ENCODE data around the gene SLC7A8.

The SLC7A8 gene

DNA sequence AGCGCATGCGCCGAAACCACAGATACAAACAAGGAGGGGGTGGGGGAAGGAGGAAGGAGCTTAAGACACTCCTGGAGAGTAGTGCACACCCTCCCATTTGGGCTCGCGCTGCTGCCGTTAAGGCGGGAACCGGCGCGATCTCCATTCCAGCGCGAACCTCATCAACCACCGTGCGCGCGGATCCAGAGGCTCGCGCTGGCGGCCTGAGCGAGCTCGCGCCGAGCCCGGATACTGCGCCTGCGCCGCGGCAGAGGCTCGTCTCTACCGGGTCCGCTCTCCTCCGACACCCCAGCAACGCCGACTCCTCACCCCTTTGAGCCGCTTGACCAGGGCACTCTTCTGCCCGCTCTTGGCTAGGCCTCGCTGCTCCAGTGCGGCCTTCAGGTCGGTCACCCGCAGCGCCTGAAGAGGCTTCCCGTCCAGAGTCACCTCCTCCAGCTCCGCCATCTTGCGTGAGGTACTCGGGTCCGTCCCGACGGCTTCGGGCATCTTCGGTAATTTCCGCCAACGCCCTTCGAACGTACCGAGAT, 88.7 kb downstream of the SLC7A8 start, which contains the start of gene ACIN1 (continued):
- TF ChIP-seq ZNF530 (tag by site-specific recombination; IDR thresholded peaks at IDR 0.05; ENCODE audit: low read depth) (no peak), ZNF114 (tag by site-specific recombination; IDR thresholded peaks at IDR 0.05) (no peak), ZNF433 (tag by site-specific recombination; IDR thresholded peaks at IDR 0.05; ENCODE audit: low read depth) (no peak), ZNF184 (tag by site-specific recombination; IDR thresholded peaks at IDR 0.05) (no peak), ZNF664 (tag by site-specific recombination; IDR thresholded peaks at IDR 0.05) (no peak), ZNF211 (tag by site-specific recombination; IDR thresholded peaks at IDR 0.05; ENCODE audit: low read depth) (no peak), ZXDB (tag by site-specific recombination; IDR thresholded peaks at IDR 0.05) (peak; percentile 74), TRIM28 (IDR thresholded peaks at IDR 0.05; ENCODE audit: borderline replicate concordance, low read length) (no peak), ZNF473 (tag by site-specific recombination; IDR thresholded peaks at IDR 0.05) (no peak), ZNF626 (tag by site-specific recombination; IDR thresholded peaks at IDR 0.05) (no peak), OVOL3 (tag by site-specific recombination; IDR thresholded peaks at IDR 0.05) (no peak), ZFHX2 (tag by site-specific recombination; conservative IDR thresholded peaks at IDR 0.05) (no peak)
- TF ChIP-seq, protein P1, sequence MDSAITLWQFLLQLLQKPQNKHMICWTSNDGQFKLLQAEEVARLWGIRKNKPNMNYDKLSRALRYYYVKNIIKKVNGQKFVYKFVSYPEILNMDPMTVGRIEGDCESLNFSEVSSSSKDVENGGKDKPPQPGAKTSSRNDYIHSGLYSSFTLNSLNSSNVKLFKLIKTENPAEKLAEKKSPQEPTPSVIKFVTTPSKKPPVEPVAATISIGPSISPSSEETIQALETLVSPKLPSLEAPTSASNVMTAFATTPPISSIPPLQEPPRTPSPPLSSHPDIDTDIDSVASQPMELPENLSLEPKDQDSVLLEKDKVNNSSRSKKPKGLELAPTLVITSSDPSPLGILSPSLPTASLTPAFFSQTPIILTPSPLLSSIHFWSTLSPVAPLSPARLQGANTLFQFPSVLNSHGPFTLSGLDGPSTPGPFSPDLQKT (IDR thresholded peaks at IDR 0.05; ENCODE audit: borderline replicate concordance, low read depth, low read length) = no peak
- TF ChIP-seq, protein P2, sequence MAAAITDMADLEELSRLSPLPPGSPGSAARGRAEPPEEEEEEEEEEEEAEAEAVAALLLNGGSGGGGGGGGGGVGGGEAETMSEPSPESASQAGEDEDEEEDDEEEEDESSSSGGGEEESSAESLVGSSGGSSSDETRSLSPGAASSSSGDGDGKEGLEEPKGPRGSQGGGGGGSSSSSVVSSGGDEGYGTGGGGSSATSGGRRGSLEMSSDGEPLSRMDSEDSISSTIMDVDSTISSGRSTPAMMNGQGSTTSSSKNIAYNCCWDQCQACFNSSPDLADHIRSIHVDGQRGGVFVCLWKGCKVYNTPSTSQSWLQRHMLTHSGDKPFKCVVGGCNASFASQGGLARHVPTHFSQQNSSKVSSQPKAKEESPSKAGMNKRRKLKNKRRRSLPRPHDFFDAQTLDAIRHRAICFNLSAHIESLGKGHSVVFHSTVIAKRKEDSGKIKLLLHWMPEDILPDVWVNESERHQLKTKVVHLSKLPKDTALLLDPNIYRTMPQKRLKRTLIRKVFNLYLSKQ (tag by site-specific recombination; IDR thresholded peaks at IDR 0.05; ENCODE audit: borderline replicate concordance) = no peak
- TF ChIP-seq, protein P3, sequence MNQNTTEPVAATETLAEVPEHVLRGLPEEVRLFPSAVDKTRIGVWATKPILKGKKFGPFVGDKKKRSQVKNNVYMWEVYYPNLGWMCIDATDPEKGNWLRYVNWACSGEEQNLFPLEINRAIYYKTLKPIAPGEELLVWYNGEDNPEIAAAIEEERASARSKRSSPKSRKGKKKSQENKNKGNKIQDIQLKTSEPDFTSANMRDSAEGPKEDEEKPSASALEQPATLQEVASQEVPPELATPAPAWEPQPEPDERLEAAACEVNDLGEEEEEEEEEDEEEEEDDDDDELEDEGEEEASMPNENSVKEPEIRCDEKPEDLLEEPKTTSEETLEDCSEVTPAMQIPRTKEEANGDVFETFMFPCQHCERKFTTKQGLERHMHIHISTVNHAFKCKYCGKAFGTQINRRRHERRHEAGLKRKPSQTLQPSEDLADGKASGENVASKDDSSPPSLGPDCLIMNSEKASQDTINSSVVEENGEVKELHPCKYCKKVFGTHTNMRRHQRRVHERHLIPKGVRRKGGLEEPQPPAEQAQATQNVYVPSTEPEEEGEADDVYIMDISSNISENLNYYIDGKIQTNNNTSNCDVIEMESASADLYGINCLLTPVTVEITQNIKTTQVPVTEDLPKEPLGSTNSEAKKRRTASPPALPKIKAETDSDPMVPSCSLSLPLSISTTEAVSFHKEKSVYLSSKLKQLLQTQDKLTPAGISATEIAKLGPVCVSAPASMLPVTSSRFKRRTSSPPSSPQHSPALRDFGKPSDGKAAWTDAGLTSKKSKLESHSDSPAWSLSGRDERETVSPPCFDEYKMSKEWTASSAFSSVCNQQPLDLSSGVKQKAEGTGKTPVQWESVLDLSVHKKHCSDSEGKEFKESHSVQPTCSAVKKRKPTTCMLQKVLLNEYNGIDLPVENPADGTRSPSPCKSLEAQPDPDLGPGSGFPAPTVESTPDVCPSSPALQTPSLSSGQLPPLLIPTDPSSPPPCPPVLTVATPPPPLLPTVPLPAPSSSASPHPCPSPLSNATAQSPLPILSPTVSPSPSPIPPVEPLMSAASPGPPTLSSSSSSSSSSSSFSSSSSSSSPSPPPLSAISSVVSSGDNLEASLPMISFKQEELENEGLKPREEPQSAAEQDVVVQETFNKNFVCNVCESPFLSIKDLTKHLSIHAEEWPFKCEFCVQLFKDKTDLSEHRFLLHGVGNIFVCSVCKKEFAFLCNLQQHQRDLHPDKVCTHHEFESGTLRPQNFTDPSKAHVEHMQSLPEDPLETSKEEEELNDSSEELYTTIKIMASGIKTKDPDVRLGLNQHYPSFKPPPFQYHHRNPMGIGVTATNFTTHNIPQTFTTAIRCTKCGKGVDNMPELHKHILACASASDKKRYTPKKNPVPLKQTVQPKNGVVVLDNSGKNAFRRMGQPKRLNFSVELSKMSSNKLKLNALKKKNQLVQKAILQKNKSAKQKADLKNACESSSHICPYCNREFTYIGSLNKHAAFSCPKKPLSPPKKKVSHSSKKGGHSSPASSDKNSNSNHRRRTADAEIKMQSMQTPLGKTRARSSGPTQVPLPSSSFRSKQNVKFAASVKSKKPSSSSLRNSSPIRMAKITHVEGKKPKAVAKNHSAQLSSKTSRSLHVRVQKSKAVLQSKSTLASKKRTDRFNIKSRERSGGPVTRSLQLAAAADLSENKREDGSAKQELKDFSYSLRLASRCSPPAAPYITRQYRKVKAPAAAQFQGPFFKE (tag by site-specific recombination; IDR thresholded peaks at IDR 0.05; ENCODE audit: borderline replicate concordance) = no peak
- TF ChIP-seq, protein P4, sequence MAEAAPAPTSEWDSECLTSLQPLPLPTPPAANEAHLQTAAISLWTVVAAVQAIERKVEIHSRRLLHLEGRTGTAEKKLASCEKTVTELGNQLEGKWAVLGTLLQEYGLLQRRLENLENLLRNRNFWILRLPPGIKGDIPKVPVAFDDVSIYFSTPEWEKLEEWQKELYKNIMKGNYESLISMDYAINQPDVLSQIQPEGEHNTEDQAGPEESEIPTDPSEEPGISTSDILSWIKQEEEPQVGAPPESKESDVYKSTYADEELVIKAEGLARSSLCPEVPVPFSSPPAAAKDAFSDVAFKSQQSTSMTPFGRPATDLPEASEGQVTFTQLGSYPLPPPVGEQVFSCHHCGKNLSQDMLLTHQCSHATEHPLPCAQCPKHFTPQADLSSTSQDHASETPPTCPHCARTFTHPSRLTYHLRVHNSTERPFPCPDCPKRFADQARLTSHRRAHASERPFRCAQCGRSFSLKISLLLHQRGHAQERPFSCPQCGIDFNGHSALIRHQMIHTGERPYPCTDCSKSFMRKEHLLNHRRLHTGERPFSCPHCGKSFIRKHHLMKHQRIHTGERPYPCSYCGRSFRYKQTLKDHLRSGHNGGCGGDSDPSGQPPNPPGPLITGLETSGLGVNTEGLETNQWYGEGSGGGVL (tag by site-specific recombination; IDR thresholded peaks at IDR 0.05) = no peak; the same call in 1 of the 2 replicates
- TF ChIP-seq, protein P5, sequence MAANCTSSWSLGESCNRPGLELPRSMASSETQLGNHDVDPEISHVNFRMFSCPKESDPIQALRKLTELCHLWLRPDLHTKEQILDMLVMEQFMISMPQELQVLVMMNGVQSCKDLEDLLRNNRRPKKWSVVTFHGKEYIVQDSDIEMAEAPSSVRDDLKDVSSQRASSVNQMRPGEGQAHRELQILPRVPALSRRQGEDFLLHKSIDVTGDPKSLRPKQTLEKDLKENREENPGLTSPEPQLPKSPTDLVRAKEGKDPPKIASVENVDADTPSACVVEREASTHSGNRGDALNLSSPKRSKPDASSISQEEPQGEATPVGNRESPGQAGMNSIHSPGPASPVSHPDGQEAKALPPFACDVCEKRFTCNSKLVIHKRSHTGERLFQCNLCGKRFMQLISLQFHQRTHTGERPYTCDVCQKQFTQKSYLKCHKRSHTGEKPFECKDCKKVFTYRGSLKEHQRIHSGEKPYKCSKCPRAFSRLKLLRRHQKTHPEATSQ (tag by site-specific recombination; IDR thresholded peaks at IDR 0.05) = peak; percentile 53; the same call in 1 of the 2 replicates
- TF ChIP-seq, protein P6, sequence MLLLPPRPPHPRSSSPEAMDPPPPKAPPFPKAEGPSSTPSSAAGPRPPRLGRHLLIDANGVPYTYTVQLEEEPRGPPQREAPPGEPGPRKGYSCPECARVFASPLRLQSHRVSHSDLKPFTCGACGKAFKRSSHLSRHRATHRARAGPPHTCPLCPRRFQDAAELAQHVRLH (tag by site-specific recombination; IDR thresholded peaks at IDR 0.05) = no peak
- TF ChIP-seq, protein P7, sequence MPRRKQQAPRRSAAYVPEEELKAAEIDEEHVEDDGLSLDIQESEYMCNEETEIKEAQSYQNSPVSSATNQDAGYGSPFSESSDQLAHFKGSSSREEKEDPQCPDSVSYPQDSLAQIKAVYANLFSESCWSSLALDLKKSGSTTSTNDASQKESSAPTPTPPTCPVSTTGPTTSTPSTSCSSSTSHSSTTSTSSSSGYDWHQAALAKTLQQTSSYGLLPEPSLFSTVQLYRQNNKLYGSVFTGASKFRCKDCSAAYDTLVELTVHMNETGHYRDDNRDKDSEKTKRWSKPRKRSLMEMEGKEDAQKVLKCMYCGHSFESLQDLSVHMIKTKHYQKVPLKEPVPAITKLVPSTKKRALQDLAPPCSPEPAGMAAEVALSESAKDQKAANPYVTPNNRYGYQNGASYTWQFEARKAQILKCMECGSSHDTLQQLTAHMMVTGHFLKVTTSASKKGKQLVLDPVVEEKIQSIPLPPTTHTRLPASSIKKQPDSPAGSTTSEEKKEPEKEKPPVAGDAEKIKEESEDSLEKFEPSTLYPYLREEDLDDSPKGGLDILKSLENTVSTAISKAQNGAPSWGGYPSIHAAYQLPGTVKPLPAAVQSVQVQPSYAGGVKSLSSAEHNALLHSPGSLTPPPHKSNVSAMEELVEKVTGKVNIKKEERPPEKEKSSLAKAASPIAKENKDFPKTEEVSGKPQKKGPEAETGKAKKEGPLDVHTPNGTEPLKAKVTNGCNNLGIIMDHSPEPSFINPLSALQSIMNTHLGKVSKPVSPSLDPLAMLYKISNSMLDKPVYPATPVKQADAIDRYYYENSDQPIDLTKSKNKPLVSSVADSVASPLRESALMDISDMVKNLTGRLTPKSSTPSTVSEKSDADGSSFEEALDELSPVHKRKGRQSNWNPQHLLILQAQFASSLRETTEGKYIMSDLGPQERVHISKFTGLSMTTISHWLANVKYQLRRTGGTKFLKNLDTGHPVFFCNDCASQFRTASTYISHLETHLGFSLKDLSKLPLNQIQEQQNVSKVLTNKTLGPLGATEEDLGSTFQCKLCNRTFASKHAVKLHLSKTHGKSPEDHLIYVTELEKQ (tag by site-specific recombination; IDR thresholded peaks at IDR 0.05; ENCODE audit: borderline replicate concordance) = no peak
- TF ChIP-seq, protein P8, sequence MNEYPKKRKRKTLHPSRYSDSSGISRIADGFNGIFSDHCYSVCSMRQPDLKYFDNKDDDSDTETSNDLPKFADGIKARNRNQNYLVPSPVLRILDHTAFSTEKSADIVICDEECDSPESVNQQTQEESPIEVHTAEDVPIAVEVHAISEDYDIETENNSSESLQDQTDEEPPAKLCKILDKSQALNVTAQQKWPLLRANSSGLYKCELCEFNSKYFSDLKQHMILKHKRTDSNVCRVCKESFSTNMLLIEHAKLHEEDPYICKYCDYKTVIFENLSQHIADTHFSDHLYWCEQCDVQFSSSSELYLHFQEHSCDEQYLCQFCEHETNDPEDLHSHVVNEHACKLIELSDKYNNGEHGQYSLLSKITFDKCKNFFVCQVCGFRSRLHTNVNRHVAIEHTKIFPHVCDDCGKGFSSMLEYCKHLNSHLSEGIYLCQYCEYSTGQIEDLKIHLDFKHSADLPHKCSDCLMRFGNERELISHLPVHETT (tag by site-specific recombination; IDR thresholded peaks at IDR 0.05) = no peak
- TF ChIP-seq, protein P9, sequence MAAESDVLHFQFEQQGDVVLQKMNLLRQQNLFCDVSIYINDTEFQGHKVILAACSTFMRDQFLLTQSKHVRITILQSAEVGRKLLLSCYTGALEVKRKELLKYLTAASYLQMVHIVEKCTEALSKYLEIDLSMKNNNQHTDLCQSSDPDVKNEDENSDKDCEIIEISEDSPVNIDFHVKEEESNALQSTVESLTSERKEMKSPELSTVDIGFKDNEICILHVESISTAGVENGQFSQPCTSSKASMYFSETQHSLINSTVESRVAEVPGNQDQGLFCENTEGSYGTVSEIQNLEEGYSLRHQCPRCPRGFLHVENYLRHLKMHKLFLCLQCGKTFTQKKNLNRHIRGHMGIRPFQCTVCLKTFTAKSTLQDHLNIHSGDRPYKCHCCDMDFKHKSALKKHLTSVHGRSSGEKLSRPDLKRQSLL (tag by site-specific recombination; IDR thresholded peaks at IDR 0.05) = no peak
